Common myeloid progenitor, CD34-positive (primary cell): ENCODE results near the gene YPEL5.

ENCODE experiments used
- CTCF ChIA-PET: fragments of 350-600 bp; sonication (Branson Sonifier 250); formaldehyde crosslinking; loops from one replicate; lab custom pipeline; 2021; ENCODE audit warnings: antibody characterized with exemption; lab: Charles Lee
- POLR2A ChIA-PET: fragments of 350-600 bp; sonication (Branson Sonifier 250); formaldehyde crosslinking; loops from one replicate; lab custom pipeline; 2021; ENCODE audit warnings: antibody characterized with exemption; lab: Charles Lee
- DNase-seq, 3 donors: peaks; one replicate each; pipeline versions ENCODE4 v3.0.0 to v3.0.0-alpha.2; 2013
- H3K27ac ChIP-seq, 2 experiments: 1 replicate in 1 of 2; 2 replicates in 1 of 2; pipeline ENCODE4 v1.7.0; 2013; ENCODE audit warnings: inconsistent platforms in 2 of 2, low read length in 2 of 2, mild to moderate bottlenecking in 2 of 2, low read depth in 1 of 2, moderate library complexity in 1 of 2; ENCODE audit not compliant: severe bottlenecking in 2 of 2, insufficient read depth in 1 of 2, poor library complexity in 1 of 2
- H3K27me3 ChIP-seq, 5 experiments: replicated peaks in 2 of 5; 1 replicate in 3 of 5; 2 replicates in 2 of 5; pipeline versions ENCODE4 v1.6.1 to v1.7.0; 2013; ENCODE audit warnings: low read length in 4 of 5, mild to moderate bottlenecking in 2 of 5, moderate library complexity in 2 of 5, inconsistent platforms in 1 of 5; ENCODE audit not compliant: insufficient read depth in 5 of 5, control insufficient read depth in 4 of 5
- H3K36me3 ChIP-seq, 4 experiments: 1 replicate in 2 of 4; 2 replicates in 2 of 4; pipeline versions ENCODE4 v1.6.1 to v1.7.0; 2013; ENCODE audit warnings: low read length in 3 of 4, control low read depth in 1 of 4, mild to moderate bottlenecking in 1 of 4; ENCODE audit not compliant: control insufficient read depth in 4 of 4, insufficient read depth in 4 of 4
- H3K4me1 ChIP-seq, 4 experiments: 1 replicate in 3 of 4; 2 replicates in 1 of 4; pipeline versions ENCODE4 v1.6.1 to v1.7.1; 2013; ENCODE audit warnings: low read length in 3 of 4, mild to moderate bottlenecking in 3 of 4, control low read depth in 1 of 4, inconsistent platforms in 1 of 4, moderate library complexity in 1 of 4; ENCODE audit not compliant: control insufficient read depth in 4 of 4, insufficient read depth in 4 of 4; ENCODE audit errors: control extremely low read depth in 1 of 4
- H3K4me3 ChIP-seq, 7 experiments: 1 replicate in 4 of 7; 2 replicates in 3 of 7; pipeline versions ENCODE4 v1.5.1 to v1.7.0; 2013; ENCODE audit warnings: mild to moderate bottlenecking in 7 of 7, low read length in 6 of 7, moderate library complexity in 6 of 7, inconsistent platforms in 2 of 7, low read depth in 2 of 7, control low read depth in 1 of 7; ENCODE audit not compliant: insufficient read depth in 4 of 7, control insufficient read depth in 1 of 7; ENCODE audit errors: extremely low read depth in 1 of 7
- H3K9me3 ChIP-seq, 5 experiments: 1 replicate in 4 of 5; 2 replicates in 1 of 5; pipeline versions ENCODE4 v1.6.1 to v1.7.1; 2013; ENCODE audit warnings: low read length in 4 of 5, mild to moderate bottlenecking in 2 of 5, inconsistent platforms in 1 of 5, low read depth in 1 of 5, moderate library complexity in 1 of 5; ENCODE audit not compliant: control insufficient read depth in 4 of 5, insufficient read depth in 2 of 5; ENCODE audit errors: control extremely low read depth in 1 of 5
- WGBS: methylation state at CpG from one replicate; pipeline ENCODE4 v1.1.5; 2013; ENCODE audit not compliant: insufficient coverage; 5-methylcytosine and 5-hydroxymethylcytosine counted together

Gene YPEL5

GRCh38 chr2:30113617-30114293, 33.1 kb upstream of the YPEL5 start:
- peak; percentile 29 to 69 (median 66) for DNase-seq
- CTCF ChIA-PET: interaction anchor here (0.7 to 7.3 kb wide), 12 partner anchors 9 to 54 kb away, joined by 3 to 85 read pairs (median 4); partner anchors contain the start of gene YPEL5
- Histone ChIP-seq H3K27me3 (no peaks in the 10 kb centered on the region), H3K4me3 (no peak overlapping the region), H3K4me1 (peaks cover 0 to 18% (median 5%) of the 10 kb centered on the region in 4 experiments), H3K9me3 (no peaks in the 10 kb centered on the region), H3K36me3 (no peaks in the 10 kb centered on the region), H3K27ac (no peak overlapping the region)
- POLR2A ChIA-PET: interaction anchor here (1.0 to 1.3 kb wide), 2 partner anchors 28 to 35 kb away, joined by 3 to 4 read pairs; no protein-coding TSS in a partner anchor
- 42% methylated on average over 4 of the region's 5 CpGs for WGBS

- H3K27ac ChIP-seq: no peak overlapping the region
- CTCF ChIA-PET: interaction anchor here (0.6 to 7.3 kb wide), 12 partner anchors 8 to 1686 kb away, joined by 3 to 85 read pairs (median 4); no protein-coding TSS in a partner anchor
- no peak overlapping the region for H3K4me3 ChIP-seq
- WGBS: 64% methylated on average over 19 of the region's 19 CpGs
- DNase-seq: peak; percentile 64 to 74 (median 65)
- no peaks in the 10 kb centered on the region for H3K36me3 ChIP-seq
- no peaks in the 10 kb centered on the region for H3K27me3 ChIP-seq
- POLR2A ChIA-PET: no interaction called here
- H3K4me1 ChIP-seq: peaks cover 0 to 18% (median 8%) of the 10 kb centered on the region in 4 experiments
- no peaks in the 10 kb centered on the region for H3K9me3 ChIP-seq
These were observed 31.4 kb upstream of the YPEL5 start for GRCh38 chr2:30115141-30115980.

GRCh38 chr2:30115981-30116285, 30.9 kb upstream of the YPEL5 start:
- DNase-seq: no peak
- Histone ChIP-seq H3K27me3 (no peaks in the 10 kb centered on the region), H3K4me3 (no peak overlapping the region), H3K9me3 (no peaks in the 10 kb centered on the region), H3K4me1 (peaks cover 0 to 18% (median 8%) of the 10 kb centered on the region in 4 experiments), H3K27ac (no peak overlapping the region), H3K36me3 (no peaks in the 10 kb centered on the region)
- CTCF ChIA-PET: interaction anchor here (0.6 to 7.3 kb wide), 9 partner anchors 11 to 1686 kb away, joined by 3 to 85 read pairs (median 8); no protein-coding TSS in a partner anchor
- WGBS: 77% methylated on average over 3 of the region's 5 CpGs
- POLR2A ChIA-PET: no interaction called here

GRCh38 chr2:30122362-30122761, 24.4 kb upstream of the YPEL5 start:
- ChIA-PET POLR2A (no interaction called here), CTCF (interaction anchor here (1.0 to 1.6 kb wide), 3 partner anchors 10 to 33 kb away, joined by 4 read pairs; no protein-coding TSS in a partner anchor)

GRCh38 chr2:30127016-30127893, 19.6 kb upstream of the YPEL5 start:
- H3K27ac ChIP-seq: no peak overlapping the region
- H3K4me3 ChIP-seq: no peak overlapping the region
- ChIA-PET CTCF (no interaction called here), POLR2A (no interaction called here)
- peaks cover 0 to 2% (median 0%) of the 10 kb centered on the region in 5 experiments for H3K9me3 ChIP-seq
- no peaks in the 10 kb centered on the region for H3K27me3 ChIP-seq
- 93% methylated on average over 5 of the region's 9 CpGs for WGBS
- DNase-seq: no peak
- H3K36me3 ChIP-seq: no peaks in the 10 kb centered on the region
- H3K4me1 ChIP-seq: no peaks in the 10 kb centered on the region

More at GRCh38 chr2:30122362-30122761, 24.4 kb upstream of the YPEL5 start:
- Histone ChIP-seq H3K4me3 (no peak overlapping the region), H3K27me3 (no peaks in the 10 kb centered on the region), H3K36me3 (no peaks in the 10 kb centered on the region), H3K27ac (no peak overlapping the region), H3K9me3 (peaks cover 0 to 2% (median 0%) of the 10 kb centered on the region in 5 experiments), H3K4me1 (peaks cover 0 to 11% (median 6%) of the 10 kb centered on the region in 4 experiments)
- no CpG with 5 or more reads among the region's 3 CpGs for WGBS
- no peak for DNase-seq

GRCh38 chr2:30134582-30134981, 12.2 kb upstream of the YPEL5 start:
- DNase-seq: no peak
- 96% methylated on average over 5 of the region's 5 CpGs for WGBS
- Histone ChIP-seq H3K9me3 (no peaks in the 10 kb centered on the region), H3K4me3 (no peak overlapping the region), H3K4me1 (peaks cover 0 to 3% (median 1%) of the 10 kb centered on the region in 4 experiments), H3K27me3 (no peaks in the 10 kb centered on the region), H3K36me3 (no peaks in the 10 kb centered on the region), H3K27ac (no peak overlapping the region)
- ChIA-PET CTCF (interaction anchor here (0.6 to 4.2 kb wide), 5 partner anchors 11 to 488 kb away, joined by 3 to 15 read pairs (median 4); partner anchors contain the start of gene YPEL5), POLR2A (interaction anchor here (1.3 kb wide), 1 partner anchor 12 kb away, joined by 4 read pairs; the partner anchor contains the start of gene YPEL5)
